ENCODE data around the gene CDH13.

- TF ChIP-seq, protein P1, sequence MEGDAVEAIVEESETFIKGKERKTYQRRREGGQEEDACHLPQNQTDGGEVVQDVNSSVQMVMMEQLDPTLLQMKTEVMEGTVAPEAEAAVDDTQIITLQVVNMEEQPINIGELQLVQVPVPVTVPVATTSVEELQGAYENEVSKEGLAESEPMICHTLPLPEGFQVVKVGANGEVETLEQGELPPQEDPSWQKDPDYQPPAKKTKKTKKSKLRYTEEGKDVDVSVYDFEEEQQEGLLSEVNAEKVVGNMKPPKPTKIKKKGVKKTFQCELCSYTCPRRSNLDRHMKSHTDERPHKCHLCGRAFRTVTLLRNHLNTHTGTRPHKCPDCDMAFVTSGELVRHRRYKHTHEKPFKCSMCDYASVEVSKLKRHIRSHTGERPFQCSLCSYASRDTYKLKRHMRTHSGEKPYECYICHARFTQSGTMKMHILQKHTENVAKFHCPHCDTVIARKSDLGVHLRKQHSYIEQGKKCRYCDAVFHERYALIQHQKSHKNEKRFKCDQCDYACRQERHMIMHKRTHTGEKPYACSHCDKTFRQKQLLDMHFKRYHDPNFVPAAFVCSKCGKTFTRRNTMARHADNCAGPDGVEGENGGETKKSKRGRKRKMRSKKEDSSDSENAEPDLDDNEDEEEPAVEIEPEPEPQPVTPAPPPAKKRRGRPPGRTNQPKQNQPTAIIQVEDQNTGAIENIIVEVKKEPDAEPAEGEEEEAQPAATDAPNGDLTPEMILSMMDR (IDR thresholded peaks at IDR 0.05; ENCODE audit: low read depth, low read length, poor library complexity, severe bottlenecking), result no peak
- no peak for TF ChIP-seq EZH2phosphoT487 (IDR thresholded peaks at IDR 0.05; ENCODE audit: borderline replicate concordance, low read length)
These were observed 1116.5 kb downstream of the CDH13 start for GRCh38 chr16:83743241-83743640.

Measured in DOHH2 (cell line).